COLO668 (cell line): ENCODE results near the gene AP5B1.
"Not testable (repeated sequence)": the region's sequence is repeated elsewhere in the genome, so short reads cannot be mapped to it uniquely, and the experiment has no call there.

Experiments used
- DNase-seq: peaks from one replicate; lab custom pipeline; 2025; ENCODE audit not compliant: unreplicated experiment; lab: John Stamatoyannopoulos, UW

Gene AP5B1

GRCh38 chr11:65767806-65768205 lies 13.0 kb downstream of the AP5B1 start:
- not testable (repeated sequence) for DNase-seq

- no peak for DNase-seq
Measured at GRCh38 chr11:65767406-65767805, 13.4 kb downstream of the AP5B1 start.

- no peak for DNase-seq
Measured at GRCh38 chr11:65766535-65766934, 14.2 kb downstream of the AP5B1 start.

GRCh38 chr11:65764434-65764833 lies 16.3 kb downstream of the AP5B1 start:
- no peak for DNase-seq

GRCh38 chr11:65762816-65763215 lies 18.0 kb downstream of the AP5B1 start:
- DNase-seq: not testable (repeated sequence)

- not testable (repeated sequence) for DNase-seq
Measured at GRCh38 chr11:65762169-65762568, 18.6 kb downstream of the AP5B1 start.

GRCh38 chr11:65745049-65745448 lies 35.7 kb downstream of the AP5B1 start:
- DNase-seq: no peak

GRCh38 chr11:65744699-65745042 lies 36.1 kb downstream of the AP5B1 start:
- no peak for DNase-seq

- DNase-seq: peak; percentile 47
Measured at GRCh38 chr11:65744026-65744698, 36.6 kb downstream of the AP5B1 start.

GRCh38 chr11:65743681-65744025 lies 37.1 kb downstream of the AP5B1 start:
- DNase-seq: no peak

- no peak for DNase-seq
Measured at GRCh38 chr11:65742353-65742752, 38.4 kb downstream of the AP5B1 start.

GRCh38 chr11:65741185-65741584 lies 39.6 kb downstream of the AP5B1 start:
- DNase-seq: no peak

GRCh38 chr11:65739022-65739421 lies 41.8 kb downstream of the AP5B1 start:
- no peak for DNase-seq

GRCh38 chr11:65736810-65737209 lies 44.0 kb downstream of the AP5B1 start:
- DNase-seq: no peak

- DNase-seq: not testable (repeated sequence)
Measured at GRCh38 chr11:65735111-65735510, 45.7 kb downstream of the AP5B1 start.

- no peak for DNase-seq
Measured at GRCh38 chr11:65730461-65730860, 50.3 kb downstream of the AP5B1 start.

- DNase-seq: no peak
Measured at GRCh38 chr11:65727865-65728264, 52.9 kb downstream of the AP5B1 start.

- no peak for DNase-seq
Measured at GRCh38 chr11:65726660-65727059, 54.1 kb downstream of the AP5B1 start.
